ENCODE data around the gene SYNE2.

SYNE2 gene

DNA sequence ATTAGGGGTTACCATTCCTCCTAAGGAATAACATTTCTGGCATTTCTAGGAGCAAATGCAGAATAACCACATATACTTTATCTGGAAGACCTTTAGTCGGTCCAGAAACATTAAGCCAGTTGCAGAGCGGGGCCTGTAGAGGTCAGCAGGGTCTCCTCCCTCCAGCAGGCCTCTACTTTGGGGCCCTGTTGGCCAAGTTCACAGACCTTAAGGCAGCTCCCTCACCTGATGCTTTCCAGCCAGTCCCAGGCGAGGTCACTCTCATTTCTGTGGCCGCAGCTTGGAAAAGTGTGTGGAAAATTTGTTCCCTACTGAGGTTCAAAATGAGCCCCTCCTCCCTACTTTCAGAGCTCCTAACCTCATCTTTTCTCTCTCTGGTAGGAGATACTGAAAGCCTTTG is 367.3 kb downstream of the SYNE2 start:
- no peak for DNase-seq (ENCODE audit: low spot score)

GRCh38 chr14:64220466-64220865 is 367.7 kb downstream of the SYNE2 start:
- DNase-seq (ENCODE audit: low spot score), result no peak

GRCh38 chr14:64221391-64222003 is 368.7 kb downstream of the SYNE2 start:
- DNase-seq (ENCODE audit: low spot score), result no peak

- DNase-seq (ENCODE audit: low spot score), result no peak
Observed at GRCh38 chr14:64225151-64225757, 372.4 kb downstream of the SYNE2 start.

DNA sequence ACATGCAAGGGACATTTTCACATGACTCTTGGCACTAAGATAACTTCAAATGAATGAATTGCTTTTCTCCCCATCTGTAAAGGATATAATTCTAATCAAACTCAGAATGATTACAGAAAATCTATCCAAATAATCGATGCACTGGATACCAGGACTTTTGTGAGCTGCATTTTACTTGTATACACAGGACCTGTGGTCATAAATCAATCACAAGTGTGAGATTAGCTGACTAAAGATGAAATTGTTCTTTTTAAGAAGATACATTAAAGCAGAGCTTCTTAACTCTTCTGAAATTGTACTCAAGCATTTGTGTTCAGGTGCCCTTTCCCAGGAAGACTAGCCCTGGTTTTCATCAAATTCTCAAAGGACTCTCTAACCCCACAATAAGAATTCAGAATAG is 375.1 kb downstream of the SYNE2 start:
- DNase-seq (ENCODE audit: low spot score), result no peak

- no peak for DNase-seq (ENCODE audit: low spot score)
Observed at GRCh38 chr14:64229489-64229888, 376.7 kb downstream of the SYNE2 start.

DNA sequence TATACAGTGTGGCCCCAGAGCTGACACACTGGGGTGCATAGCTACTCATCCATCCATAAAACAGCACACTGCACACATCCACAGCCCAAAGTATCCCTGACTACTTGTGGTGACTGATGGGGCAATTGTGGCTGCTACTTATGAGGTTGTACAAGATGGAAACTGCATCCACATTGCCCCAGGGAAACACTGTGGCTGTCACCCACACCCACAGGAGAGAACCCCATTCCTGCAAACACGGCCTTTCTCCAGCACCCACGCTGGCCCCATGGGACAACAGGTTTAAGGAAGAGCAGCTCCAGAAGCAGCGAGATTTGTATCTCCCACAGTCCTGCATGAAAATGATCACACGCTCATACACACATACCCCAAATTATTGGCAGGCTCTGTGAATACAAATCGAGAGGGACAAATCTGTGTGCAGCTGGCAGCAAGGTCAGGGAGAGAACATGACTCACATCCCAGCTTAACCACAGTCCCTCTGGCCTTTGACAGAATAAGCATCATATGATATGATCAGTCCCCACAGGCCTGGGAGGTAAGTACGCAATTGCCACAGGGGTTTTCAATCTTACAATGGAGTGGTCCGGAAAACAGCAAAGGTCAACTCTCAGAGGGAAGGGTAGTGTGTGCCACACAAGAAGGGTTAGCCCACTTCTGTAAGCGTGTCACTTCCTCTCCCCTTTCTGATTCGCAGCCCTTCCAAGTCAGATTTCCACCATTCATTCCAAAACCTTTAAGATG is 379.5 kb downstream of the SYNE2 start:
- peak; percentile 86 for DNase-seq (ENCODE audit: low spot score)

- no peak for DNase-seq (ENCODE audit: low spot score)
Observed at GRCh38 chr14:64232944-64233343, 380.1 kb downstream of the SYNE2 start.

DNA sequence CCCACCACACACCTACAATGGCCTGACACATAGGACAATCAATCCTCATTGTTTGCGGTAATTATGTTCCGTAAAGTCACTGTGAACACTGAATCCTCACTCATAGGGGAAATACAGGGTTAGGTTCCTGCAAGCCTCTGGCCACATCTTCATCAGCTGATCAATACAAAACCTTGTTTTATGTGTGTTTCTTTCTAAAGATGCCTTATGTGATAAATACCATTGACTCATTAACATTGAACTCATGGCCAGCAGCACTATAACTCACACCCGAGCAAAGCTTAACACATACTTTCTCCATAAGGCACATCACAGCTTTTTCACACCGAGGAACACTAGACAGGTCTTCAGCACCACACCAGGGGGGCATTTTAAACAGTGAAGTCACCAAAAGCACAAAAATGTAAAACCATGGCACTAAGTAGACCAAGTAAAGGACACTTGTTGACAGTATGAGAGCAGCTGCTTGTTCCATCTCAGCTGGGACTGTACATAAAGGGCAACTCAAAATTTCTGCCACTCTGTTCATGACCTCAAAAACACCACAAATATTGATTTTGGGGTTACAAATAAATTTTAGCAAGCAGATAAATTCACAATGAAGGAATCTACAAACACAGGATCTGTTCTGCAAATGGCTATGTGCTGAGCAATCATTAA is 380.9 kb downstream of the SYNE2 start:
- DNase-seq (ENCODE audit: low spot score), result no peak

GRCh38 chr14:64234877-64235651 is 382.3 kb downstream of the SYNE2 start:
- peak; percentile 44 for DNase-seq (ENCODE audit: low spot score)

GRCh38 chr14:64235652-64236640 is 383.1 kb downstream of the SYNE2 start:
- no peak for DNase-seq (ENCODE audit: low spot score)

- no peak for DNase-seq (ENCODE audit: low spot score)
Observed at GRCh38 chr14:64238049-64238448, 385.2 kb downstream of the SYNE2 start.

DNA sequence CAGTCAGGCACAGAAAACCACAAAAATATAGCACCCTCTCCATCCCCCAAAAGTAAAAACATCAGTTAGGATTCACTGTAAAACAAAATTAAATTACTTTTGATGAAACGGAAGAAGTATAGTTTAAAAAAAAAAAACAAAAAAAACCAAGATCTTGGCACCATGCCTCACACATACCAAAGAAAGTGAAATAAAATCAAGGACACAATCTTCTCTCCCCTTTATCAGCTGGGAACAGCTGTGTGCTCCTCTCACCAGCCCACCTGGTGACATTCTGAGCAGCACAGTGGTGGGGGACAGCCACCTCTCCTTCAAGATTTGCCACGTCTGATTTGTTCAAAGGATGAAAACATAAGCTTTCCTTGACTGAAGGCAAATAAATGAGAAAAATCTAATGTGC is 385.8 kb downstream of the SYNE2 start:
- no peak for DNase-seq (ENCODE audit: low spot score)

- no peak for DNase-seq (ENCODE audit: low spot score)
Observed at GRCh38 chr14:64244279-64244678, 391.5 kb downstream of the SYNE2 start.

DNA sequence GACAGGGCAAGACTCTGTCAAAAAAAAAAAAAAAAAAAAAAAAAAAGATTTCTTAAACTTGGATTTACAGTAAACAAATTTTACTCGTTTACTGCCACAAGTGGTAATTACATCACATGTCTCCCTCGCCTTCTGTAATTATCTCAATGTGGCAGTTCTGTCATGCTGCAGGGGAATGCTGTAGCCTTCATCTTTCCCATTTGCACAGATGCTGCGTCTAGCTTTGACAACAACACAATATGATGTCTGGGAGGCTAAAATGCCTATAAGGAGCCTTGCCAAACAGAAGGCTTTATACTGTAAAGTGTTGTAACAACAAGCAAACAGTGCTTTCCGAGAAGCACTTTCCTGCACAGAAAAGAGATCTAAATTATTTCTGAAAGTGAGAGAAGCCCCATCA is 392.7 kb downstream of the SYNE2 start:
- no peak for DNase-seq (ENCODE audit: low spot score)

DNA sequence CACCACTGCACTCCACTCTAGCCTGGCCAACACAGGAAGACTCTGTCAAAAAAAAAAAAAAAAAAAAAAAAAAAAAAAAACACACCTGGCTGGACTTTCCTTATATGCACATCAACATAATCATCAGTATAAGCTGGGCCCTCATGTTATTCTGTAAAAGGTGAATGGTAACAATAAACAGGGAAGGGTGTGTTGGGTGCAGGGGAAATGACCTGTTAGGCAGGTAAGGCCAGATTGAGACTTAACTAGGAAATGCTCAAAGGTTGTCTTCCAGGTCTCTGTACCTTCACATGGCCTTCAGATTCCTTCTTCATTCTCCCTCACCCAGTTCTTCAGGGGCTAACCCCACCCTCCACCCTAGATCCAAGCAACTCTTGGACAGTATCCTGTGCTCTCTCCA is 393.9 kb downstream of the SYNE2 start:
- no peak for DNase-seq (ENCODE audit: low spot score)

- DNase-seq (ENCODE audit: low spot score), result no peak
Observed at GRCh38 chr14:64247195-64247594, 394.4 kb downstream of the SYNE2 start.

DNA sequence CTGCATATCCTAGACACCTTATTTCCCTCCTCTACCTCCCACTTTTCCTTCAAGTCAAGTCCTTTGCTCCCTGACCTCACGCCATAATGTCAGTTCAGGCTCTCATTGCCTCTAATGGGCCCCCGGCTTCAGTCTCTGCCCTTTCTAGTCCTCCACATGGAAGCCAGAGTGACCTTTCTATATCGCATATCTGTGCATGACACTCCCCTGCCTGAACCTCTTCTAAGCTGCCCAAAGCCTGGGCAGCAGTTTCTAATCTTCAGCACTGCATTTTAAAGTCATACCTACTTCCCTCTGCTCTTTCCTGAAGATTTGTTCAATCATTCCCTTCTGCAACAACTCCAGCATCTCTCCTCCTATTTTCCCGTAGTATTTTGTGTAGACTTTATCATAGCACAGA is 395.9 kb downstream of the SYNE2 start:
- DNase-seq (ENCODE audit: low spot score), result no peak

DNA sequence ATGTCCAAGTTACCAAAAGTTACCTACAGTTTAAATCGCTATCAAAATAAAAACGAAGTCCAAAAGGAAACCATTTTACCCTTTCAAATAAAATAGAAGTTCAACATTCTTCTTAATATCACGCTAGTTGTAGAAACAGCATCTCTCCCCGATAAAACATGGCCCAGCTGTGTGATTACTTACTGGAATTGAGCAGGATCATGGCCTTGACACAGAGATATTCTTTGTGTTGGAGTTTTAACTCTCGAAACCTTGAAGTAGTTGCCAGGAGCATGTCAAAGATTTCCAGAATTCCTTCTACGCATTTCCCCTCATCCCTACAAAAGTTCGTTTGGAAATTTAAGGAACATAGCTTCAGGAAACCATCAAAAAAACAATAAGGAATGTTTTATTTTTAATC is 396.6 kb downstream of the SYNE2 start:
- DNase-seq (ENCODE audit: low spot score), result no peak

GRCh38 chr14:64253672-64254071 is 400.9 kb downstream of the SYNE2 start:
- peak; percentile 26 for DNase-seq (ENCODE audit: low spot score)

DNA sequence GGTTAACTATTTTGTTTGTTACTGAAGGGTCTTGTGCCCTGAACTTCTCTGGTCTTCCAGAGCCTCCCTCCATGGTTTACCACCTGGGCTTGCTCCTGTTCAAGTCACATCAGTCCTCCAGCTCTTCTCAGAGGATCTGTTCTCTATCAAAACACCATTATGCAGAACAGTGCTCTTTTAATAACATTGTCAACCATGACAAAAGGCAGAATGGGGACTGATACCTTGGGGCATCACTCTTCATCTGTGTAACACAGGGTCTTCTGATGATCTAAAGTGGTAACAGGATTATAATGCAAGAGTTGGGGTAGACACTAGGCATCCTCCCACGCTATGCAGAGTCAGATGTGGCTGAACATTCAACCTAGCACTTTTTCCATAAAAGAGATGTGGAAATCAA is 403.0 kb downstream of the SYNE2 start:
- no peak for DNase-seq (ENCODE audit: low spot score)

All from hepatic stellate cell (primary cell).